GM12892 (cell line): ENCODE results near the gene LRRC31.
A peak's percentile ranks its signal among the peaks of the same experiment; 100 is the strongest.

Experiments used
- DNase-seq: peaks from one replicate; pipeline ENCODE4 v3.0.0; 2011; ENCODE audit not compliant: insufficient read length
- FAIRE-seq: peaks from 2 replicates; lab custom pipeline; 2011; peaks lifted over from hg19 to GRCh38; lab: Jason Lieb, UNC
- POLR2A ChIP-seq: IDR thresholded peaks from 2 replicates; pipeline ENCODE4 v1.6.1; 2011; ENCODE audit warnings: low read depth, low read length, control low read depth
- POLR2AphosphoS5 ChIP-seq: IDR thresholded peaks from 2 replicates; pipeline ENCODE4 v1.6.1; 2011; ENCODE audit warnings: low read depth, low read length, control low read depth
- TAF1 ChIP-seq: IDR thresholded peaks from 2 replicates; pipeline ENCODE4 v1.6.1; 2011; ENCODE audit warnings: low read depth, mild to moderate bottlenecking, control low read depth, low read length, borderline replicate concordance

LRRC31 gene

GRCh38 chr3:169809230-169809795, 60.4 kb downstream of the LRRC31 start:
- DNase-seq: no peak
- no peak for TF ChIP-seq POLR2A
- TF ChIP-seq POLR2AphosphoS5: no peak
- no peak for TF ChIP-seq TAF1
- FAIRE-seq: no peak

- FAIRE-seq (no peak), DNase-seq (no peak)
- TF ChIP-seq POLR2AphosphoS5: no peak
- no peak for TF ChIP-seq TAF1
- TF ChIP-seq POLR2A: no peak
Observed at GRCh38 chr3:169804681-169805080, 65.1 kb downstream of the LRRC31 start.

- DNase-seq (no peak), FAIRE-seq (no peak)
- TF ChIP-seq TAF1 (no peak), POLR2AphosphoS5 (no peak)
Observed at GRCh38 chr3:169792359-169792758, 77.4 kb downstream of the LRRC31 start.

- TF ChIP-seq POLR2A (no peak), POLR2AphosphoS5 (no peak; the same call in 1 of the 2 replicates), TAF1 (no peak)
- DNase-seq: no peak
- FAIRE-seq: peak; percentile 61
Observed at GRCh38 chr3:169790687-169791429, 78.9 kb downstream of the LRRC31 start.

GRCh38 chr3:169790219-169790618, 79.5 kb downstream of the LRRC31 start:
- FAIRE-seq (peak; percentile 30), DNase-seq (no peak)
- no peak for TF ChIP-seq TAF1
- no peak for TF ChIP-seq POLR2AphosphoS5
